Activated CD4-positive, CD25-positive, alpha-beta regulatory T cell (primary cell): ENCODE data around the gene NXN.
"Not testable (repeated sequence)": the region's sequence is repeated elsewhere in the genome, so short reads cannot be mapped to it uniquely, and the experiment has no call there.

Experiments used
- DNase-seq, 4 experiments: peaks; one replicate each; lab custom pipeline; 2025; lab: John Stamatoyannopoulos, UW

Gene NXN

DNA sequence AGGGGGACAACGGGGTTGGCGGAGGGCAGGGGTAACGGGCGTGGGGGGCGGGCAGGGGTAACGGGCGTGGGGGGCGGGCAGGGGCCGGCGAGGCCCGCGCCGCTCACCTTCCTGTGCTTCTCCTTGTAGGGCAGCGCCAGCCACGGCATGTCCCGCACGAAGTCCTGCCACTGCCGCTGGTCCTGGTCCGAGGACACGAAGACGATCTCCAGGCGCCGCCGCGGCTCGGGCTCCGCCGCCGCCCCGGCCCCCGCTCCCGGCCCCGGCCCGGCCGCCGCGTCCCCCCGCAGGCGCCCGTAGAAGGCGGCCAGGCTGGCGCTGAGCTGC, 401 bp downstream of the NXN start:
- DNase-seq, result no peak

DNA sequence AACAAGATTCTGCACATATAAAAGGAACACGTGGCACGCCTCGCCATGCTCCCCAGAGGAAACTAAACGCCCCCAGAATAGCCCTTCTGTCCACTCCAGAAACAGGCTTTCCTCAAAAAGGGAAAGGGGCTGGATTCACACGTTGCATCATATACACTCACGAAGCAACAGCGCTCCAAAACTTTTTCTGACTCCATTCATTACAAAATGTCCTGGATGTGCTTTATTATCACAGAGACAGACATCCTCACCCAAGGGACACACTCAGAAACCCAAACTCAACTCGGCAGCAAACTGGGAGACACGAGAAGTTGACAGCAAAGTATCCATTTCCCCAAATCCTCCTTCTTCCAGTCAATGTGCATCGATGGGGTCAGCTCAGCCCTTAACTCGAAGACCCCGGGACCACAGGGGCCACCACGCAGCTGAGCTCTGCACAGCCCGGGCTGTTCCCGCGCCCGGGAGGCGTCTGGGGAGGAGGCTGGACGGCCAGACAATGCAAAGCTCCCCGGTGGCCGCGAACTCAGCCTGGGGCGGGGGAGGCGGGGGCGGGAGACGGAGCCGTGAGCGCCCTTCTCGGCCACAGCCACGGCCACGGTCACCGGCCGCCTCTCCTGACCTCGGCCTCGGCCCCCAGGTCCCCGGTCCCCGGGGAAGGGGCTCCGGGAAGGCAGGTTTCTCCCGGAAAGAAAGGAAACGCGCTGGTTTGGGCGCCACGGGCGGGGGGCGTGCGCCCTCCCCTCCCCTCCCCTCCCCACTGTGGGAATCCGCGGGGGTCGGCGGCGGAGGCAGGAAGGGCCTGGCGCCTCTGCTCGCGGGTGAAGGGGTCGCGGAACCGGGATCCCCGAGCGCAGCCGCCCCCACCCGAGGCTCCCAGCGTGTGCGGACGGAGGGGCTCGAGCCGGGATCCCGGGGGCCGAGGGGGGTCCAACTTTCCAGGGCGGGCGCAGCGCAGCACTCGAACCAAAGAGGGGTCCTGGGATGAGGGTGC, 1.2 kb downstream of the NXN start:
- no peak for DNase-seq

DNA sequence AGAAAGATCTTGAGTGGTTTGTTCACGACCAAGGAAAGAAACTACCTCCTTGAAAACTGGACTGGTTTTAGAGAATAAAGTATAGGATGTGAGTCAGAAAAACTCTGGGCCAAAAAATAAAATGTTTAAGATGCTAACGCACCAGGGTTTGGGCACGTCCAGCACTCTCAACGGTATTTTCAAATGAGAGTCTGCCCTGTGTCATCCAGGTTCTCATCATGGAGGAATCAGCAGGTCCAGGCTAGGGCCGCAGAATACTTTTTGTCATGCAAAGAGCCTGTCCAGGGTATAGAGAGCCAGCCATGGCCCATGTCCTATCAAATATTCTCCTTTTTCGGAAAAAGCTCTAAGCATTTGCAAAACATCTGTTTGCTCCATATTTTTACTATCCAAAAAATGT, 2.4 kb downstream of the NXN start:
- no peak for DNase-seq

DNA sequence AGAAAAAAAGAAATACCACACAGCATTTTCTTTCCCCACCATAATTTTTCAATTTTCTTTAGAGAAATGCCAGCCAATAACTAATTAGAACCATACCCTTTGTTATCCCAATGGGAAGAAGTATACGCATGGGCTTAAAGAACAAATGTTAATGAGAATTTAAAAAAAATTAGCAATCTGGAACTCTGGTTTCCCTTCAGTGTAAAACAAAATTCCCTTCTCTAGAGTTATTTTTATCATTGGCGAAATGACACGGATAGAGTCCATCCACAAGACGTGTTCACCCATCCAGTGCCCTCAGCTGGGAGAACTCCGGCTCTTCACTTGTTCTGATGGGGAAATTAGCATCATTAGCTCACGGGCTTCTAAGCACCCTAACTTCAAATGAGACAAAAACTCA, 3.3 kb downstream of the NXN start:
- no peak for DNase-seq

DNA sequence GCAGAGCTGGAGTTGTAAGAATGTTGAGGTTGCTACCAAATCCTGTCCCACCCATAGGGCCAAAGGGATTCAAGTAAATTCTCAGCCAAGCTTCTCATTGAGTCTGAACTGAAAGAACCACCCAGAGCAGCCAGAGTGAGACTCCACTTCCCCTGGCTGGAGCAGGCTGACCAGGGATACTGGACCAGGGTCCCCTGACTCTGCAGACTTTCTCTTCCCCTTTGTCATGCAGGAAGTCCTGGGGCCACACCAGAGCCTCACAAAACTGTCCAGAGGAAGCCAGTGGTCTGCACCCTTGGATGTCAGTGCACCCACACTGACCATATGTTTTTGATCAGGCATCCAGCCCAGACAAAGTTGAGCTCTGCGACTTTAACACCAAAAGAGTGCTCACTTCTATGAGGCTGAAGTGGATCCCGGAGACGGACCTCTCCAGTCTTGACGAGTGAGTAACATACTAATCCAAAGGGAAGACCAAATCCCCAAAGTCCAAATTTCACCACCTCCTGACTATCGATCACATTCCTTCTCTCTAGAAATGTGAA, 4.1 kb downstream of the NXN start:
- DNase-seq, result no peak

DNA sequence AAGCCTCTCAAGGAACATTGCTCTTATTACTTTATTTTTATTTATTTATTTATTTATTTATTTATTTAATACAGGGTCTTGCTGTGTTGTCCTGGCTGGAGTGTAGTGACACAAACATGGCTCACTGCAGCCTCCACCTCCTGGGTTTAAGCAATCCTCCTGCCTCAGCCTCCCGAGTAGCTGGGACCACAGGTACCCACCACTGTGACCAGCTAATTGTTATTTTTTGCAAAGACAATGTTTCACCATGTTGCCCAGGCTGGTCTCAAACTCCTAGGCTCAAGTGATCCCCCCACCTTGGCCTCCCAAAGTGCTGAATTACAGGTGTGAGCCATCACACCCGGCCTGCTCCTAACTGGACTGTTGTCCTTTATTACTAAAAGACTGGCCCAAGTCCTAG, 4.8 kb downstream of the NXN start:
- DNase-seq, result not testable (repeated sequence)

DNA sequence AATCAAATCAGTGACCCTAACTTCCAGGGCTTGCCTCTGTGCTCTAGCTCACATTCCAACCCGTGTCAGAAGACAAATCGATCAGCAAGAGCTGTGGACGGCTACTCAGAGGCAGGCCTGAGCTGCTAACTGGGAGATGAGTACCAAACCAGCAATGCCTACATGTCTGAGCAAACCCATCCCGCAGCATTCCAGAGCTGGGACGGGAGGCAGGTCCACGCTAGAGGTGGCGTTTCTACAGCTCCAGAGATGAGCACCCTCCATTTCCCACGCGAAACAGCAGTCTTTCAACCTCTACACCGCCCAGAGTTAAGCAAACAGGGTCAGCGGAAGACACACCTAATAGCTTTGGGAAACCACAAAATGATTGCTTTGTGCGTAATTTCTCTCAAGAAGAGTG, 6.5 kb downstream of the NXN start:
- no peak for DNase-seq

DNA sequence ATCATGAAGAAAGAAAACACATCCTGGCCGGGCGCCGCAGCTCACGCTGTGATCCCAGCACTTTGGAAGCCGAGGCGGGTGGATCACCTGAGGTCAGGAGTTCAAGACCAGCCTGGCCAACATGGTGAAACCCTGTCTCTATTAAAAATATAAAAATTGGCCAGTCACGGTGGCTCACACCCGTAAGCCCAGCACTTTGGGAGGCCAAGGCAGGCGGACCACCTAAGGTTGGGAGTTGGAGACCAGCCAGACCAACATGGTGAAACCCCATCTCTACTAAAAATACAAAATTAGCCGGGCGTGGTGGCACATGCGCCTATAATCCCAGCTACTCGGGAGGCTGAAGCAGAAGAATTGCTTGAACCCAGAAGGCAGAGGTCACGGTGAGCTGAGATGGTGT, 7.7 kb downstream of the NXN start:
- DNase-seq, result not testable (repeated sequence)

DNA sequence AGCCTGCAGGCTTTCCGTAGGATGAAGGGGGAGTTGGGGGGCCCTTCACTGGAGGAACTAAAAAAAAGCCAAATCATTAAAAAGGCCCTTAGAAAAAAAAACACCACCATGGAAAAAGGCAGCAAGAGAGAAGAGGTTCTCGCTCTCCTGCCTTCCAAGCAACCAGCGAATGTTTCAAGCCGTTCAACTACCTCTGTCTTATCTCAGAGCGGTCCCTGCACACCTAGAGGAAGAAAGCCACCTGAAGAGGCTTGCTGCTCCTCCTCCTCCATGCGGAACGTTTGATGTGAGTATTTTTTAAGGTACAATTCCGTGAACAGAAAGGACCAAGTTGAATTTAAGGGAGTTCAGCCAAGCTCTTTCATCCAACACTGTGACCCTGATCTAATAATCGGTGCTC, 9.2 kb downstream of the NXN start:
- DNase-seq, result no peak

DNA sequence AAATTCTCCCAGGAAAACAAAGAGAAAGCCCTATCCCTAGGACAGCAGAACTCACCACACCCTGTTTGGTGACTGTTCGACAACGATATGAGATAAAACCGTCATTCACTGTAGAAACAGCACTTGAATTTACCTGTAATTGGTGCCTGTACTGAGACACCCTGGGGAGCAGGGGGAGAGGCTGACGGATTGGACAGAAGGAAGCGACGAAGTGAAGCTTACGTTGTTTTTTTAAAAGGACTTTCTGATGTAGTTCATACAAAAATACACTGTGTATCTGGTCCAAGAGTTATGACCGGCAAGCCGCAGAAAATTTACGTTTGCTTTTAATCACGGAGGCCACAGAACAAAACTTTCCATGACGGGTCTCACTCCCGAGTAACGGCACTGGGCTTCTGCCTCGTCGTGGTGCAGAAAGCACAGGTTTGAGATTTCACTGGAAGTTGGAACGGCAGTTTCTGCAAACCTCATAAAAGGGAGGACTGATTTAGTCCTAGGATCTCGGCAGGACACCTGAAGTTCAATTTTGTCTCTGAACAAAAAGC, 9.7 kb downstream of the NXN start:
- no peak for DNase-seq

DNA sequence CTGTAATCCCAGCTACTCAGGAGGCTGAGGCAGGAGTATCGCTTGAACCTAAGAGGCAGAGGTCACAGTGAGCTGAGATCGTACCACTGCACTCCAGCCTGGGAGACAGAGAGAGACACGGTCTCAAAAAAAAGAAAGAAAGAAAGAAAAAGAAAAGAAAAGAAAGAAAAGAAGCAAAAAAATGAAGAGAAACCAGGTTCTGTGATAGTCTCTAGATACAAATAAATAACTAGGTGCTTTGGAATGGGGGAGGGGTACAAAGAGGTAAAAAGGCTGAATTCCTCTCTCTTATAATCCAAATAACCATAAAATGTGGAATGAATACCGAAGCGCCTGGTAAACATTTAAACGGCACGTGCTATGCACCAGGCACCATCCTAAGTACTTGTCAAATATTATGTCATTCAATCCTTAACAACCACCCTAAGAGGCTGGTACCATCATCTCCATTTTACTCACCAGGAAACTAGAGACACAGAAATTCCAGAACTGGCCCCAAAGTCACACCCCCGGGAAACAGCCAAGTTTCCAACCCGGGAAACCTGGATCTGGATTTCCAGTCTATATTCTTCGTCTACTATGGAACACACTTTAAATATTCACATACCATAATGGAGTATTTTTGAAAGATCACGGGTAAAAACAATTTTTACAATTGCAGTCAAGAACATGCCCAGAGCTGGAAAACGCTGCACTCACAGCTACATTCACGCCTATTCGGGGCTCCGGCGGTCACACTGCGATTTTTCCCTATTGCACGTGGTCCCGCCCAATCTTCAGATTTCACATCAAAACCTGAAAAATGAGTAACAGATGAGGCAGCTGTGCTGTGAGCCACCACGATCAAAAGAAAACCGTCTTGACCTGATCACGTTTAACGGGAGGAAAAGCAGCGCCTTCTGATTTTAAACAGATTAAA, 10.5 kb downstream of the NXN start:
- DNase-seq, result no peak

DNA sequence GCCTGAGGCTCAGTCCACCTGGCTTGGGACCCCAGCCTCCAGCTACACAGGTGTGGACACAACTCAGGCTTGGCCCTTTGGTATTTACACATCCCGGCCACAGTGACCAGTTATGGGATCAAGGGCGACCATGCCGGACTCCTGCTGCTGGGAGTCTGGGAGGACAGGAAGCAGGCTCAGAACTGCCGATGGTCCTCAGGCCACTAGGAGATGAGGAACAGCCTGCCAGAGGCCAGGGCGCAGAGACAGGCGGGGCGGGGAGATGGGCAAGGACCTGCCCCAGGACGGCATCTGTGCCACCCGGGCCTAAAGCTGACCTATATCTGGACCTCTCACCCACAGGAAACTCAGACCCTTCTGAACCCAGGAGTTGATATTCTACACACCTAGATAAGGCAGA, 12.5 kb downstream of the NXN start:
- no peak for DNase-seq

DNA sequence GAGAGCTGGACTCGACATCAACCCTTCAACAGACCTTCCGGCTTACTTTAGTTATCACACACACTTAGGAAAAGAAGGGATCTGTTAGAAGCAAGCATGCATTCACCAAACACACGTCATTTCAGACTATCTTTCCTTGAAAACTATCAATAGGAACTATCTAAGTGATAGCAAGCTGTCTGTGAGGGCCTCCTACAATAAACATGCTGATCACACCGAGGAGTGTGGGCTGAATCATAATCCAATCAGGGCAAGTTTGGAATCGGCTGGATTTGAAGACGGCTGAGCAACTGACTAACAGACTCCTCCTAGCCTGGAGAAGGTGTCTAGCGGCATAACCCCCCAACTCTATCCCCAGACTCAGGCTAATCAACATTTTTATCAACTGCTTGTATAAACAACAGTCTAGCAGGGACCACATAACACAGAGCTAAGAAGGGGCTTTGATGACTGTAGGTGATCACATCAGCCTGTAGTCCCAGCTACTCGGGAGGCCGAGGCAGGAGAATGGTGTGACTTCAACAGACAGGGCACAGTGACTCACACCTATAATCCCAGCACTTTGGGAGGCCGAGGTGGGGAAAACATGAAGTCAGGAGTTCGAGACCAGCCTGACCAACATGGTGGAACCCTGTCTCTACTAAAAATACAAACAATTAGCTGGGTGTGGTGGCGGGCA, 14.1 kb downstream of the NXN start:
- no peak for DNase-seq

DNA sequence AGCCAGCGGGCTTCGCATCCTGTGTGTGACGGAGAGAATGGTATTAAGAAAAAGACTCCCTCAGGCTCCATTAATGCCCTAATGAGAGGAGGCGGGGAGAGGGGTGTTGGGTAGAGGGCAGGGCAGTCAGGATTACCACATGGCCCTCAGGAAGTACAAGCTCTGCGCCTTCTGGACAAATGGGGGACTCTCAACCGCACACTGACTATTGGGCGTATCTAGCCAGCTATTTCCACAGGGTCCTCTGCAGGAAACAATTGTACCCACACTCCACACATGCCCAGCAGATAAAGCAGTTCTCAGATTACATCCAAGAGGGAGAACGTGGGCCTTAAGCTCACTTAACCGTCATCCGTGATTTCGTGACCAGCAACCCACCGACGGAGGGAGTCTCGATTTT, 14.7 kb downstream of the NXN start:
- DNase-seq, result no peak

DNA sequence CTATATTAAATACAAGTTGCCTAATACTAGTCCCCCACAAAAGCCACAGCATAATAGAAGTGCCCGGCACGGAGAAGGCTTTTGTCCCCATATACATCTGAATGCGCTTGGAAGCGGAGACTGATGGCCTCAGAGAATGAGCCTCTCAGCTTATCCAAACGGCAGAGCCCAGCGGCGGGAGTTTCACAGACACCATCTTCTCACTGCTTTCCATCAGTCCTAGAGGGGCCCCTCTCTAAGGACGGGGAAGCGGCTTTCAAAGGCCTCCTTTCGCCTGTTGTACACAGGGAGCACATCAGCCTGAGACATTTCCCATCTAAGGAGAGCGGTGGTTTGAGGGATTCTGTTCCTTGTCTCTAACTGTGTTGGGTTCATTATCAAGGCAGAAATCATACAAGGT, 16.9 kb downstream of the NXN start:
- no peak for DNase-seq

DNA sequence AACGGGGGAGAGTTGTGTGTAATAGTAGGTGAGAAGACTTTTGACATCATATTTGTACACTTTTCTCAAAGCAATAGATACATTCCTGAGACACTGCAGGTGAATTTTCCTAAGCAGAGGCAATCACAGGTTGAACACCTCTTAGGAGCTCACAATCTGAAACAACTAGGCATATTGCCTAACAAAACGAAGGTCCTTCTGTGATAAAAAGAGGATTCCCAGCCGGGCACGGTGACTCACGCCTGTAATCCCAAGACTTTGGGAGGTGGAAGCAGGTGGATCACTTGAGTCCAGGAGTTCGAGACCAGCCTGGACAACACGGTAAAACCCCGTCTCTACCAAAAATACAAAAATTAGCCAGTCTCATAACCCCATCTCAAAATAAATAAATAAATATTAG, 17.4 kb downstream of the NXN start:
- no peak for DNase-seq

DNA sequence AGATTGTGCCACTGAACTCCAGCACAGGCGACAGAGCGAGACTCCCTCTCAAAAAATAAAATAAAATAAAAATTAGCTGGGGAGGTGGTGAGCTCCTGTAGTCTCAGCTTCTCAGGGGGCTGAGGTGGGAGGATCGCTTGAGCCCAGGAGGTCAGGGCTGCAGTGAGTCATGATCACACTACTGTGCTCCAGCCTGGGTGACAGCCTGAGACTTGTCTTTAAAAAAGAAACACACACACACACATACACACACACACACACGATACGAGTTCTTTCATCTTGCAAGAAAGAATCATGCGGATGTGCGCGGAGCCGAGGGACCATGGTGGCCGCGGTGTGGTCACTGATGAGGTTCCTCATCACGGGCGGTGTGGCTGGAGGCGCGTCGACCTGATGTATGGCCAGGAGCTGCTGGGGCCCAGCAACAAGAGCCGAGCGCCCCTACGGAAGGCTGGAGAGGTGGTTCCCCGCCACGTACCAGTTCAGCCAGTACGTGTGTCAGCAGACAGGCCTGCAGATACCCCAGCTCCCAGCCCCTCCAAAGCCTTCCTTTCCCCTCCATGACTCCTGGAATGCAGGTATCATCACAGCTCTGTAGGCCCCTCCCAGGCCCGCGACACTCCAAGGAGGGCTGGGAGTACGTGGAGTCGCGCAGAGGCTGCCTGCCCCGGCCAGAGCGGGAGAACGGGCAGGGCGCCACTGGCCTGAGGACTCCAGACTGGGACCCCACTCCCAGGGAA, 20.7 kb downstream of the NXN start:
- DNase-seq, result no peak

DNA sequence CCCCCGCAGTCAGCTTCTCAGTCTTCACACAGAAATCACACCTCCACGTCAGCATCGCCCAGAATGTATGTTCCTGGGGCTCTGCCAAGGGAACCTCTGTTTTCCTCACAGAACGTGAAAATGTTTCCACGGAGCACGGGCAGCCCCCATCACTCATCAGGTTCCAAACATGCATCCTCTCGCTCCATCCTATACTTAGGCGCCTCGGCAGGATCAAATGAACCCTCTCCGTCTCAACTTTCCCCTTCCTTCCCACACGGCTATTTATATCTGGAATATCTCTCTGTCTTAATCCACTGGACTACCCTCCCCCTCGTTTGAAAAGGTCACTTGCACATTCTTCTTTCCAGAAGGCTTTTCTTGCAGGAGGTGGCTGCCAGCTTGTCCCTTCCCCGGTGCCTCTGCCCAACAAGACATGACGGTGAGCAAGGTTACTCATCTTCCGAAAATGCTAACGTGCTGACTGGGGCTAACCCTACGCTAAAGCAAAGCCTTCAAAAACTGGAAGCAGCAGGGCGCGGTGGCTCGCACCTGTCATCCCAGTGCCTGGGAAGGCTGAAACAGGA, 21.6 kb downstream of the NXN start:
- no peak for DNase-seq

DNA sequence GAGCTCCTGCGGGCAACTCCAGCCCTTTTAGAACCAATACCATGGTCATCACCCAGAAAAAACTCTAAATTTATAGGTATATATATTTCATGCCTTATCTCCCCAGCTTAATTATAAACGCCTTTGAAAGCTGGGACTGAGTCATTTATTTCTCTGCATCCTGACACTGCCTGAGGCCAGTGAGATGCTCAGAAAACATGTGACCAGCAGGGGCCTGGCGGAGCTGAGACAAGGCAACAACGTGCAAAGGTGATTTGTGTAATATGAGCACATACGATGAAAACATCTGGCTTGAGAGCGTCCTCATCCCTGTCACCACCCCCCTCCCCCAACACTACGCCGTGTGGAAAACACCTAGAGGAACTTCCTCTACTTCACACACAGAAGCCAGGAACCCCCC, 22.7 kb downstream of the NXN start:
- DNase-seq, result no peak

DNA sequence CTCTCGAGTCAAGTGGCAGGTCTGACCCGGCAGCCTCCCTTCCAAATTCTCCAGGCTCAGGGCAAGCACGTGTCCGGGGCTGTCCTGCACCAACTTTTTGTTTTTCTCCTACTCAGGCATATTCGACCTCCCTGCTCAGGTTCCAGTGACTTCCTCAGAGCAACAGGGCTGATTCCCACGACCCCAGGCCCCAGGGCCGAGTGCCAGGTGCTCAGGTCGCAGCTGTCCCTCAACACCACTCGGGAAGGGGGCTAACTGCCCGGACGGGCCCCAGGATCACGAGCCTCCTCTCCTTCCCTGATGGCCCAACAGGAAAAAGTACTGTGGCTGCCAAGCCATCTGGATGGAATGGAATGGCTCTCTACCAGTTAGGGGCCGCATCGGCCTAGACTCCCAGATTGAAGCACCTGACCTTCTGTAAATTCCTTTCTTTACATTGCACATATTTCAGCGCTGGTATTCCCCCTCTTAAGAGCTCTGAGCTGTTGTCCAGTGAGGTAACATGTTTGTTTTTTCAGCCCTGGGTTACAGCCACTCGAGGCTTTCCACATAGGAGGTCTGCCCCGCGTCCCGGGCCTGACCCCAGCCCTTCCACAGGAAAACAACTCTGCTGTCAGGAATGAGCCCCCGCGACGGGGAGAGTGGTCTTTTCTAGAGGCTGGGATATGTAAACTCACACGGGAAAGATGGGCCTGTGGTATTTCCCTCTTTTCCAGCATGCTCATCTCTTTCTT, 25.0 kb downstream of the NXN start:
- no peak for DNase-seq
